ENCODE measurements around the gene AICDA.

DNA sequence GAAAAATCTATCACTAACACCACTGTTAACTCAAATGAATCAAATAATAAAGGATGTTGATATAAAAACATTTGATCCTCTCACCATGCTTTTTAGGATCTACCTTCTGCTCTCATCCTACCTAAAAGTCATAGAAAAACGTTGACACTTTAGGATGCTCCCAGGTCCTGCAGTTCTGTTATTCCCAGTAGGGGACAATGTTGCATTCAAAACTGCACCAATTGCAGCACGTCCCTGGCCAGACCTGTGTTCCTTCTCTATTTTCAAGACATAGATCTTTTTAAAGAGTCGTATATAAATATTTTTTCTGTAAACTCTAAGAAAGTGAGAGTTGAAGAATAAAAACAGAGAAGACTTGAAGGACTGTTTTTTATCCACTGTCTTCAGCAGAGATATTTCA lies 8.8 kb downstream of the AICDA start:
- TF ChIP-seq, protein P1, sequence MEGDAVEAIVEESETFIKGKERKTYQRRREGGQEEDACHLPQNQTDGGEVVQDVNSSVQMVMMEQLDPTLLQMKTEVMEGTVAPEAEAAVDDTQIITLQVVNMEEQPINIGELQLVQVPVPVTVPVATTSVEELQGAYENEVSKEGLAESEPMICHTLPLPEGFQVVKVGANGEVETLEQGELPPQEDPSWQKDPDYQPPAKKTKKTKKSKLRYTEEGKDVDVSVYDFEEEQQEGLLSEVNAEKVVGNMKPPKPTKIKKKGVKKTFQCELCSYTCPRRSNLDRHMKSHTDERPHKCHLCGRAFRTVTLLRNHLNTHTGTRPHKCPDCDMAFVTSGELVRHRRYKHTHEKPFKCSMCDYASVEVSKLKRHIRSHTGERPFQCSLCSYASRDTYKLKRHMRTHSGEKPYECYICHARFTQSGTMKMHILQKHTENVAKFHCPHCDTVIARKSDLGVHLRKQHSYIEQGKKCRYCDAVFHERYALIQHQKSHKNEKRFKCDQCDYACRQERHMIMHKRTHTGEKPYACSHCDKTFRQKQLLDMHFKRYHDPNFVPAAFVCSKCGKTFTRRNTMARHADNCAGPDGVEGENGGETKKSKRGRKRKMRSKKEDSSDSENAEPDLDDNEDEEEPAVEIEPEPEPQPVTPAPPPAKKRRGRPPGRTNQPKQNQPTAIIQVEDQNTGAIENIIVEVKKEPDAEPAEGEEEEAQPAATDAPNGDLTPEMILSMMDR (IDR thresholded peaks at IDR 0.05), result no peak
- no peak for TF ChIP-seq POLR2A (IDR thresholded peaks at IDR 0.05)
